Effector memory CD4-positive, alpha-beta T cell (primary cell): ENCODE results near the gene GJC3.
A peak's percentile ranks its signal among the peaks of the same experiment; 100 is the strongest.
"Not testable (repeated sequence)": the region's sequence is repeated elsewhere in the genome, so short reads cannot be mapped to it uniquely, and the experiment has no call there.

Source experiments
- DNase-seq, 3 donors: peaks; one replicate each; pipeline ENCODE4 v3.0.0-alpha.2; 2020
- H3K27ac ChIP-seq: 2 replicates; pipeline ENCODE4 v1.7.0; 2013; ENCODE audit warnings: mild to moderate bottlenecking, low read length, moderate library complexity; ENCODE audit not compliant: insufficient read depth, poor library complexity, severe bottlenecking
- H3K27me3 ChIP-seq: replicated peaks from 2 replicates; pipeline ENCODE4 v1.7.0; 2013; ENCODE audit warnings: mild to moderate bottlenecking, low read length; ENCODE audit not compliant: insufficient read depth, control insufficient read depth, poor library complexity, severe bottlenecking
- H3K36me3 ChIP-seq: 2 replicates; pipeline ENCODE4 v1.7.0; 2013; ENCODE audit warnings: mild to moderate bottlenecking, low read length, moderate library complexity; ENCODE audit not compliant: control insufficient read depth, insufficient read depth
- H3K4me1 ChIP-seq: 2 replicates; pipeline ENCODE4 v1.7.0; 2013; ENCODE audit warnings: low read length, mild to moderate bottlenecking; ENCODE audit not compliant: control insufficient read depth, insufficient read depth, poor library complexity, severe bottlenecking
- H3K4me3 ChIP-seq: 2 replicates; pipeline ENCODE4 v1.7.0; 2013; ENCODE audit warnings: low read length, low read depth, mild to moderate bottlenecking; ENCODE audit not compliant: insufficient read depth, poor library complexity, severe bottlenecking
- H3K9me3 ChIP-seq: 2 replicates; pipeline ENCODE4 v1.7.0; 2013; ENCODE audit warnings: mild to moderate bottlenecking, low read length, moderate library complexity; ENCODE audit not compliant: control insufficient read depth
- total RNA-seq, 3 donors: gene quantifications; one replicate each; lab custom pipeline; 2026; lab: John Stamatoyannopoulos, UW

The GJC3 gene
- 0 to 0.35 (median 0) reads per million in 3 donors for total RNA-seq

- DNase-seq: peak in 1 of 3 donors; percentile 11
- no peak within 1 kb of the TSS for H3K27ac ChIP-seq
These were observed at the start of gene GJC3 for GRCh38 chr7:99928994-99929729. Gene GJC3, minus strand, starts transcription at chr7:99929620. Its CDS starts 0 bp downstream, at chr7:99929620.

DNA sequence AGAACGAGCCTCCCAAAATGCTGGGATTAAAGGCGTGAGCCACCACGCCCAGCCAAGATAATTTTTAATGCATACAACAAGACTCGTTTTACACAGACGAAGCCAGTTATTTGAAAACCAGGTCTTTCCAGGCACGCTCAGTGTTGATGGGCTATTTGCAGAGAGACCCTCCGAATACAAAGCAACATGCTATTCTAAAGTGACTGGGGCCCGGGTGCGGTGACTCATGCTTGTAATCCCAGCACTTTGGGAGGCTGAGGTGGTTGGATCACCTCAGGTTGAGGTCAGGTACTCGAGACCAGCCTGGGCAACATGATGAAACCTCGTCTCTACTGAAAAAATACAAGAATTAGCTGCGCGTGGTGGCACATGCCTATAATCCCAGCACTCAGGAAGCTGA, 47.2 kb upstream of the GJC3 start:
- H3K4me1 ChIP-seq: no peaks in the 10 kb centered on the region
- no peak overlapping the region for H3K4me3 ChIP-seq
- no peaks in the 10 kb centered on the region for H3K27me3 ChIP-seq
- H3K27ac ChIP-seq: no peak overlapping the region
- DNase-seq: no peak
- no peaks in the 10 kb centered on the region for H3K36me3 ChIP-seq
- no peaks in the 10 kb centered on the region for H3K9me3 ChIP-seq

More at GRCh38 chr7:99928994-99929729, at the start of gene GJC3:
- Histone ChIP-seq H3K4me1 (peaks cover 14% of the 10 kb centered on the region), H3K4me3 (peak within 1 kb of the TSS; percentile 44), H3K36me3 (no peaks in the 10 kb centered on the region), H3K9me3 (no peaks in the 10 kb centered on the region), H3K27me3 (peaks cover 4% of the 10 kb centered on the region)

DNA sequence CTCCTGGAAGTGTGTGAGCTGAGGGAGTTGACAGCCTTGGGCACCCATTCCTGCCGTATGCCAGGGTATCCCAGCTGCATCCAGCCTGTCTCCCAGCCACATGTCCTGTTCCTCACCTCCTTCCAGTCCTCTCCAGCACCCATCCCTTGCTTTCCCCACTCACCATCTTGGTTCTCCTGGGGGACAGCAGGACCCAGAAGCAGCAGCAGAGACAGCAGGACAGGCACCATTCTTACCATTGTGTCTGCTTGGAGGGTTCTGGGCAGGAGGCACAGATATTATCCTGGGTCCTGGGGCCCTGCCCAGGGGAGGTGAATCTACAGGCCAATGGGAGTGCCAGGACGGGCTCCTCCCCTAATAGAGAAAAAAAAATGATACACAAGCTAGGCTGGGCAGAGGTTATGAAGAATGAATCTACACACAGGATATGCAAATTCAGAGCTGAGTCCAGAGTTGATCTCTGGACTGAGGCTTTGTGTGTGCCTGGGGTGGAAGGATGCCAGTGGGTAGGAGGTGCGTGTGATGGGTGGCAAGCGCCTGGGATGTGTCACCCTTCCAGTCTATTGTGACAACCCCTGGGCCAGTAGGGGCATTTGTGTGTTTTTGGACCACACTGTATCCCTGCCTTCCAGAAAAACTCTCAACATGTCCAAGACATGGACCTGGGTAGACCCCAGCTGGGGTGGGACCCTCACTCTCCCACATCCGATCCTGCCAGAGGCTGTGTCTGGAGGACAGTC, 46.5 kb upstream of the GJC3 start, which contains the start of gene AZGP1:
Gene AZGP1 (minus strand): TSS at position 250 of the 740 bp plus-strand sequence. CDS start 11 bp downstream, at position 239.
- Histone ChIP-seq H3K4me3 (no peak within 1 kb of the TSS), H3K36me3 (no peaks in the 10 kb centered on the region), H3K27ac (no peak within 1 kb of the TSS), H3K27me3 (no peaks in the 10 kb centered on the region), H3K9me3 (no peaks in the 10 kb centered on the region), H3K4me1 (no peaks in the 10 kb centered on the region)
- DNase-seq: no peak

- DNase-seq: no peak
- Histone ChIP-seq H3K4me1 (no peaks in the 10 kb centered on the region), H3K27ac (no peak overlapping the region), H3K36me3 (no peaks in the 10 kb centered on the region), H3K9me3 (no peaks in the 10 kb centered on the region), H3K4me3 (no peak overlapping the region), H3K27me3 (no peaks in the 10 kb centered on the region)
These were observed 45.3 kb upstream of the GJC3 start for GRCh38 chr7:99974681-99975080.

- not testable (repeated sequence) for H3K4me1 ChIP-seq, DNase-seq, H3K9me3 ChIP-seq, H3K27me3 ChIP-seq, H3K4me3 ChIP-seq, H3K27ac ChIP-seq, H3K36me3 ChIP-seq
These were observed 44.4 kb upstream of the GJC3 start for GRCh38 chr7:99973817-99974216.

GRCh38 chr7:99971242-99971641, 41.8 kb upstream of the GJC3 start:
- no peaks in the 10 kb centered on the region for H3K9me3 ChIP-seq
- no peak overlapping the region for H3K27ac ChIP-seq
- no peaks in the 10 kb centered on the region for H3K27me3 ChIP-seq
- DNase-seq: no peak
- no peaks in the 10 kb centered on the region for H3K36me3 ChIP-seq
- no peaks in the 10 kb centered on the region for H3K4me1 ChIP-seq
- H3K4me3 ChIP-seq: no peak overlapping the region

DNA sequence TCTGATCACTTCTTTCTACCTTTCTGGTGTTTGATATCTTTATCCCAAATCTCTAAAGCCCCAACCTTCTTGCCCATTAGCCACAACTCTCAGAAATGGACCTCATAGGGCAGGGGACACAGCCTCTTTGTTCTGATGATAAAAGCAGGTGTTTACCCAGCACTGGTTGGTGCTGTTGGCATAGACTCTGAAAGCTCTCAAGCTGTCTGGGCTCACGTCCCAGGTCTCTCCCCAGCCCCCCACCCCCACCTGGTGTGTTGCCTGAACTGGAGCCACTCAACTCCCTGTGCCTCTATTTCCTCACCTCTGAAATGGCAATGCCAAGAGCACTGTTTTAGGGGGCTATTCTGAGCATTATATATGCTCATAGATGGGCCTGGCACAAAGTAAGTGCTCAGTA, 40.4 kb upstream of the GJC3 start:
- DNase-seq, H3K27ac ChIP-seq, H3K4me1 ChIP-seq, H3K27me3 ChIP-seq, H3K36me3 ChIP-seq, H3K9me3 ChIP-seq, H3K4me3 ChIP-seq: not testable (repeated sequence)

DNA sequence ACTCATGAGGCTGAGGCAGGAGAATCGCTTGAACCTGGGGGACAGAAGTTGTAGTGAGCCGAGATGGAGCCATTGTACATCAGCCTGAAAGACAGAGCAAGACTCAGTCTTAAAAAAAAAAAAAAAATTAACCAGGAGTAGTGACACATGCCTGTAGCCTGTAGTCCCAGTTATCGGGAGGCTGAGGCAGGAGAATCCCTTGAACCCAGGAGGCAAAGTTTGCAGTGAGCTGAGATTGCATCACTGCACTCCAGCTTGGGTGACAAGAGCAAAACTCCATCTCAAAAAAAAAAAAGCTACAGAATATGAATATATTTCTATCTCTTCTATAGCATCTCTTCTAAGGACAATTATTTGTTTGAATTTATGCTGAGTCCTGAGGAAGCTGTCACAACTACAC, 39.9 kb upstream of the GJC3 start:
- Histone ChIP-seq H3K27ac (no peak overlapping the region), H3K27me3 (no peaks in the 10 kb centered on the region), H3K4me1 (no peaks in the 10 kb centered on the region), H3K4me3 (no peak overlapping the region), H3K36me3 (no peaks in the 10 kb centered on the region), H3K9me3 (no peaks in the 10 kb centered on the region)
- no peak for DNase-seq

DNA sequence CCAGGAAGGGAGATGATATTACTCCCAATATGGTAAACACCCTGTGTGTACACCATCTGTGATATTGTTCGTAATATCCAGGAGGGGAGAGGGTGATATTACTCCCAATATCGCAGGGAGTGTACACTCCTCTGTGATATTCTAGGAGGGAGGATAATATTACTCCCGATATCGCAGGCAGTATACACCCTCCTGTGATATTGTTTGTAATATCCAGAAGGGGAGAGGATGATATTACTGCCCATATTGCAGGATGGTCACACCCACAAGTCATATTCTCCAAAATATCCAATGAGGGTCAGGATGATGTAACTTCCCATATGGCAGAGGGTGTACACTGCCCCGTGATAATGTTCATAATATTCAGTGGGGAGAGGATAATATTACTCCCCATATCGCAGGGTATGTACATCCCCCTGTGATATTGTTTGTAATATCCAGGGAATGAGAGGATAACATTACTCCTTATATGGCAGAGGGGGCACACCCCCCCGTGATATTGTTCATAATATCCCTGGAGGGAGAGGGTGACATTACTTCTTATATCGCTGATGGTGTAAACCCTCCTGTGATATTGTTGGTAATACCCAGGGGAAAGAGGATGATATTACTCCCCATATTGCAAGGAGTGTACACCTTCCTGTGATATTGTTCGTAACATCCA, 29.3 kb upstream of the GJC3 start:
- DNase-seq: no peak
- Histone ChIP-seq H3K9me3 (no peaks in the 10 kb centered on the region), H3K4me1 (no peaks in the 10 kb centered on the region), H3K36me3 (no peaks in the 10 kb centered on the region), H3K4me3 (no peak overlapping the region), H3K27me3 (no peaks in the 10 kb centered on the region), H3K27ac (no peak overlapping the region)

DNA sequence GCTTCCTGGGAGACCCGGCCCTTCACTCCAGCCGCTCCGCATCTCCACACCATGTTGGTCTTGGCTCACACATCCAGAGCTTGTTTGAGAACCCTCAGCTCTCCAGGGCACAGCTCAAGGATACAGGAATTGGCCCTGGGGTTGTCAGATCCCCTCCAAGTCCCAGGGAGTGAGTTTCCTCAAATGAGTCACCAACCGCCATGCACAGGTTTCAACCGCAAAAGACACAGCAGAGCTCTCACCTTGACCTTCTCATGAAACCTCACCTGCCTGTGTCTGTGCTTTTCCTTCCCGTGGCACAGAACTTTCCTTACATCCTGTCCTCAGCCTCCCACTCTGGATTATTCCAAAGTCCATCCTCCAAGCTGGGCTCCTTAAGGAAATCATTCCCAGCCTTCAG, 25.8 kb upstream of the GJC3 start:
- no peak overlapping the region for H3K27ac ChIP-seq
- no peaks in the 10 kb centered on the region for H3K4me1 ChIP-seq
- no peak for DNase-seq
- H3K4me3 ChIP-seq: no peak overlapping the region
- H3K36me3 ChIP-seq: no peaks in the 10 kb centered on the region
- H3K27me3 ChIP-seq: no peaks in the 10 kb centered on the region
- no peaks in the 10 kb centered on the region for H3K9me3 ChIP-seq
